ENCODE measurements around the gene CENPL. TPM values are rescaled to one million over a fixed set of nuclear protein-coding genes. Genes with fewer than 3 reads are reported as not detected.

Gene CENPL
- total and polyA plus RNA-seq, 9 of the 15 experiments (the other 6 are each of a cell fraction or from before 2014, with no cell fraction given): 33.0 to 52.7 (median 39.7) TPM

- TF ChIP-seq, protein P1, sequence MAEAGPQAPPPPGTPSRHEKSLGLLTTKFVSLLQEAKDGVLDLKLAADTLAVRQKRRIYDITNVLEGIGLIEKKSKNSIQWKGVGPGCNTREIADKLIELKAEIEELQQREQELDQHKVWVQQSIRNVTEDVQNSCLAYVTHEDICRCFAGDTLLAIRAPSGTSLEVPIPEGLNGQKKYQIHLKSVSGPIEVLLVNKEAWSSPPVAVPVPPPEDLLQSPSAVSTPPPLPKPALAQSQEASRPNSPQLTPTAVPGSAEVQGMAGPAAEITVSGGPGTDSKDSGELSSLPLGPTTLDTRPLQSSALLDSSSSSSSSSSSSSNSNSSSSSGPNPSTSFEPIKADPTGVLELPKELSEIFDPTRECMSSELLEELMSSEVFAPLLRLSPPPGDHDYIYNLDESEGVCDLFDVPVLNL (CRISPR knock-in tag; IDR thresholded peaks at IDR 0.05; ENCODE audit: low read depth): no peak
- no peak for TF ChIP-seq FUS (optimal IDR thresholded peaks at IDR 0.05; ENCODE audit: low read depth, low read length)
- 0 out of 2 replicates have a peak, but pooled peaks have one; percentile 15 for TF ChIP-seq ZNF316 (IDR thresholded peaks at IDR 0.05)
- peak; percentile 78 for TF ChIP-seq CAMTA2 (CRISPR knock-in tag; conservative IDR thresholded peaks at IDR 0.05)
- no peak; the same call in 1 of the 2 replicates for TF ChIP-seq HMG20A (CRISPR knock-in tag; conservative IDR thresholded peaks at IDR 0.05)
- TF ChIP-seq, protein P2, sequence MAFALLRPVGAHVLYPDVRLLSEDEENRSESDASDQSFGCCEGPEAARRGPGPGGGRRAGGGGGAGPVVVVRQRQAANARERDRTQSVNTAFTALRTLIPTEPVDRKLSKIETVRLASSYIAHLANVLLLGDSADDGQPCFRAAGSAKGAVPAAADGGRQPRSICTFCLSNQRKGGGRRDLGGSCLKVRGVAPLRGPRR (CRISPR knock-in tag; IDR thresholded peaks at IDR 0.05): no peak
- peak; percentile 85 for TF ChIP-seq ZNF175 (CRISPR knock-in tag; IDR thresholded peaks at IDR 0.05; ENCODE audit: low read depth)
- TF ChIP-seq E2F8 (IDR thresholded peaks at IDR 0.05; ENCODE audit: low read depth, partially characterized antibody): peak; percentile 82
- TF ChIP-seq, protein P3, sequence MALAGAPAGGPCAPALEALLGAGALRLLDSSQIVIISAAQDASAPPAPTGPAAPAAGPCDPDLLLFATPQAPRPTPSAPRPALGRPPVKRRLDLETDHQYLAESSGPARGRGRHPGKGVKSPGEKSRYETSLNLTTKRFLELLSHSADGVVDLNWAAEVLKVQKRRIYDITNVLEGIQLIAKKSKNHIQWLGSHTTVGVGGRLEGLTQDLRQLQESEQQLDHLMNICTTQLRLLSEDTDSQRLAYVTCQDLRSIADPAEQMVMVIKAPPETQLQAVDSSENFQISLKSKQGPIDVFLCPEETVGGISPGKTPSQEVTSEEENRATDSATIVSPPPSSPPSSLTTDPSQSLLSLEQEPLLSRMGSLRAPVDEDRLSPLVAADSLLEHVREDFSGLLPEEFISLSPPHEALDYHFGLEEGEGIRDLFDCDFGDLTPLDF (CRISPR knock-in tag; IDR thresholded peaks at IDR 0.05): peak; percentile 89; the same call in 1 of the 2 replicates
- TF ChIP-seq ELF1 (tag; IDR thresholded peaks at IDR 0.05): no peak
- no peak for TF ChIP-seq ESRRB (CRISPR knock-in tag; IDR thresholded peaks at IDR 0.05; ENCODE audit: borderline replicate concordance)
- no peak for TF ChIP-seq FIP1L1 (IDR thresholded peaks at IDR 0.05; ENCODE audit: low read depth, low read length, poor library complexity, severe bottlenecking)
- TF ChIP-seq ZBTB8A (IDR thresholded peaks at IDR 0.05; ENCODE audit: partially characterized antibody): no peak
- TF ChIP-seq YBX1 (IDR thresholded peaks at IDR 0.05): no peak
- TF ChIP-seq NRF1 (conservative IDR thresholded peaks at IDR 0.05 in 1 of 2, IDR thresholded peaks at IDR 0.05 in 1 of 2): peak; percentile 64 to 72
- TF ChIP-seq ARID3A (IDR thresholded peaks at IDR 0.05; ENCODE audit: borderline replicate concordance, low read depth, low read length): 0 out of 2 replicates have a peak, but pooled peaks have one; percentile 15
- peak; percentile 90 for TF ChIP-seq RFX5 (IDR thresholded peaks at IDR 0.05; ENCODE audit: low read depth, low read length)
- TF ChIP-seq MXI1 (IDR thresholded peaks at IDR 0.05; ENCODE audit: low read depth, low read length): peak; percentile 59
- TF ChIP-seq CEBPG (CRISPR knock-in tag; IDR thresholded peaks at IDR 0.05): no peak
- peak in 1 of 2 experiments; percentile 47; a peak in 1 of 4 replicates for TF ChIP-seq CEBPG (tag; conservative IDR thresholded peaks at IDR 0.05 in 1 of 2, IDR thresholded peaks at IDR 0.05 in 1 of 2)
- TF ChIP-seq POLR2A (conservative IDR thresholded peaks at IDR 0.05): peak; percentile 100
- TF ChIP-seq BRCA1 (IDR thresholded peaks at IDR 0.05): no peak
- no peak for TF ChIP-seq BRCA1 (CRISPR knock-in tag; IDR thresholded peaks at IDR 0.05)
Observed at GRCh38 chr1:173867753-173868265, 43.1 kb upstream of the CENPL start, which contains the start of gene GAS5 (continued).
